ENCODE results near the gene GINM1.

GINM1 gene, protein sequence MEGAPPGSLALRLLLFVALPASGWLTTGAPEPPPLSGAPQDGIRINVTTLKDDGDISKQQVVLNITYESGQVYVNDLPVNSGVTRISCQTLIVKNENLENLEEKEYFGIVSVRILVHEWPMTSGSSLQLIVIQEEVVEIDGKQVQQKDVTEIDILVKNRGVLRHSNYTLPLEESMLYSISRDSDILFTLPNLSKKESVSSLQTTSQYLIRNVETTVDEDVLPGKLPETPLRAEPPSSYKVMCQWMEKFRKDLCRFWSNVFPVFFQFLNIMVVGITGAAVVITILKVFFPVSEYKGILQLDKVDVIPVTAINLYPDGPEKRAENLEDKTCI

DNA sequence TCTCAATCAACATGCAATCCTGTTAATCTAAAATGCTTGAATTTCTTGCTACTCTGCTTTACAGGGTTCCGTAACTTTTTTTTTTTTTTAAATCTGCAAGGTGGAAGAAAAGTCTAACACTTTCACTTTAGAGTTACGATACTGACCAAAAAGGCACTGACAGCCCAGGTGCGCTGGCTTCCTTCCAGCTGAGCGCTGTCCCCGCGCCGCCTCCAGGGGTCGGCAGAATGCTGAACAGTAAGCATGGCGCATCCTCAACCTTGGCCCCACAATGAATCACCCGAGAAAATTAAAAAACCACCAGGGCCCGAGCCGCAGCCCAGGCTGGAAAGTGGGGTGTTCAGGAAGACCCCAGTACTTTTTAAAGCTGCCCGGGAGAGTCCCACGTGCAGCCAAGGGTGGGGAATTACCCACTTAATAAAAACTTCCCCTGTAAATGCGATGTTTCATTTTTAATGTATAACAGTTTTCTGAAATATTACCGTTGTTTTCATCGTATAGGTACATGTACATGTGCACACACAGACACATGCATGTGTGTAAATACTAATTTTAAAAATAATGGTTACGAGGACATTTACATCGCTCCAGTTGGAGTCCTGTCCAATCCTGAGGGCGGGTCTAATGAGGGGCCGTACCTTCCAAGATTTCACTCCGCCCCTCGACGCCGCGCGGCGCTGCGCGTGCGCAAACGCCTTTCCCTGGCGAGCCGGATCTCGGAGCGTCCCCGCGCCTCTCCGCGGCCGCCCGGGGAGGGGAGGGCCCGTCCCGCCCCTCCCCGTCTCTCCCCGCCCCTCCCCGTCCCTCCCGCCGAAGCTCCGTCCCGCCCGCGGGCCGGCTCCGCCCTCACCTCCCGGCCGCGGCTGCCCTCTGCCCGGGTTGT lies at the start of gene GINM1:
GINM1 (plus strand) TSS at position 849 of the 883 bp plus-strand sequence. CDS start 40 bp downstream, outside the sequence.
- TF ChIP-seq, protein P1, sequence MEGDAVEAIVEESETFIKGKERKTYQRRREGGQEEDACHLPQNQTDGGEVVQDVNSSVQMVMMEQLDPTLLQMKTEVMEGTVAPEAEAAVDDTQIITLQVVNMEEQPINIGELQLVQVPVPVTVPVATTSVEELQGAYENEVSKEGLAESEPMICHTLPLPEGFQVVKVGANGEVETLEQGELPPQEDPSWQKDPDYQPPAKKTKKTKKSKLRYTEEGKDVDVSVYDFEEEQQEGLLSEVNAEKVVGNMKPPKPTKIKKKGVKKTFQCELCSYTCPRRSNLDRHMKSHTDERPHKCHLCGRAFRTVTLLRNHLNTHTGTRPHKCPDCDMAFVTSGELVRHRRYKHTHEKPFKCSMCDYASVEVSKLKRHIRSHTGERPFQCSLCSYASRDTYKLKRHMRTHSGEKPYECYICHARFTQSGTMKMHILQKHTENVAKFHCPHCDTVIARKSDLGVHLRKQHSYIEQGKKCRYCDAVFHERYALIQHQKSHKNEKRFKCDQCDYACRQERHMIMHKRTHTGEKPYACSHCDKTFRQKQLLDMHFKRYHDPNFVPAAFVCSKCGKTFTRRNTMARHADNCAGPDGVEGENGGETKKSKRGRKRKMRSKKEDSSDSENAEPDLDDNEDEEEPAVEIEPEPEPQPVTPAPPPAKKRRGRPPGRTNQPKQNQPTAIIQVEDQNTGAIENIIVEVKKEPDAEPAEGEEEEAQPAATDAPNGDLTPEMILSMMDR (IDR thresholded peaks at IDR 0.05; ENCODE audit: control extremely low read depth, extremely low read depth, low read depth, missing control alignments) = peak; percentile 89
- DNase-seq (ENCODE audit: extremely low spot score) = peak; percentile 99
- ChIA-PET POLR2A (interaction anchor here (0.6 to 1.2 kb wide), 5 partner anchors 10 to 360 kb away, joined by 3 to 7 read pairs (median 3); no protein-coding TSS in a partner anchor), CTCF (interaction anchor here (1.1 to 4.9 kb wide), 8 partner anchors 15 to 537 kb away, joined by 3 to 52 read pairs (median 4); partner anchors contain the start of gene PPIL4)

DNA sequence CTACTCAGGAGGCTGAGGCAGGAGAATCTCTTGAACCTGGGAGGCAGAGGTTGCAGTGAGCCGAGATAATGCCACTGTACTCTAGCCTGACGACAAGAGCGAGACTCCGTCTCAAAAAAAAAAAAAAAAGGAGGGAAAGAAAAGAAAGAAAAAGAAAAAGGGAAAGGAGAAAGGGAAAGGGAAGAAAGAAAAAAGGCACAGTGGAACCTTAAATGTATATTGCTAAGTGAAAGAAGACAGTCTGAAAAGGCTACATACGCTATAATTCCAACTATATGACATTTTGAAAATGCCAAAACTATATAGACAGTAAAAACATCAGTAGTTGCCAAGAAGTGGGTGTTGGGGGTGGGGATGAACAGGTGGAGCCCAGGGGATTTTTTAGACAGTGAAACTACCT lies 36.5 kb upstream of the GINM1 start:
- DNase-seq (ENCODE audit: extremely low spot score) = no peak
- ChIA-PET POLR2A (no interaction called here), CTCF (interaction anchor here (4.7 kb wide), 1 partner anchor 14 kb away, joined by 47 read pairs; no protein-coding TSS in a partner anchor)
- TF ChIP-seq, protein P1 (IDR thresholded peaks at IDR 0.05; ENCODE audit: control extremely low read depth, extremely low read depth, low read depth, missing control alignments) = no peak

DNA sequence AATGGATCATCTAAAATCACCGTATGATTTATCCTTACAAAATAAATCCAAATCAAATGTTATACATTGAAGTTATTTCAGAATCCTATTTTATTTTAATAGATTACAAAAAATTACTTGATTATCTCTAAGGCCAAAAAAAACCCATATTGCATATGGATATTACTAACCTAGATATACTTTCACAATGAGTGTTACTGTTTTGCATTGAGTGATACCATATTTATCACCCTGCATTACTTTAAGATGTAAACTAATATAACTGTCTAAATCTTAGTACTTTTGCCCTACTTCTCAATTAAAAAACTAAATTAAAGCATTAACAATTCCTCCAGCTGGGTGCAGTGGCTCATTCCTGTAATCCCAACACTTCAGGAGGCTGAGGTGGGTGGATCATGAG lies 31.4 kb upstream of the GINM1 start:
- no peak for DNase-seq (ENCODE audit: extremely low spot score)
- ChIA-PET POLR2A (interaction anchor here (0.6 kb wide), 1 partner anchor 113 kb away, joined by 6 read pairs; no protein-coding TSS in a partner anchor), CTCF (interaction anchor here (1.2 kb wide), 1 partner anchor 18 kb away, joined by 4 read pairs; no protein-coding TSS in a partner anchor)
- TF ChIP-seq, protein P1 (IDR thresholded peaks at IDR 0.05; ENCODE audit: control extremely low read depth, extremely low read depth, low read depth, missing control alignments) = no peak

DNA sequence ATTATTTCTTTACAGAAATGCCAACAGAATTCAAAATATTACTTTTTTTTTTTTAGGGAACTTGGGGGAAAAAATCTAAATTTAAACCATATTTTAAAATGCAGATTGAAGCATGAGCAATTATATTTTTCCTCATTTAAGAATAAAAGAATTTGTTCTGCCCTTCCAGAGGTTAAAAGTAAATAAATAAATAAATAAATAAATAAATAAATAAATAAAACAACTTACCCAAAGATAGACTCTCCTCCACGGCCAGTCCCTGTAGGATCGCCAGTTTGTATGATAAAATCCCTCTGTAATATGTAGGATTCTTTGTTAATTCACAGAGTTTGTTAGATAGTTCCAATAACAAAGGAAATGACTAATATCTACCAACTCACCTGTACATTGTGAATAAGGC lies 25.0 kb upstream of the GINM1 start:
- TF ChIP-seq, protein P1 (IDR thresholded peaks at IDR 0.05; ENCODE audit: control extremely low read depth, extremely low read depth, low read depth, missing control alignments) = no peak
- DNase-seq (ENCODE audit: extremely low spot score) = no peak
- POLR2A ChIA-PET = no interaction called here
- CTCF ChIA-PET = no interaction called here

DNA sequence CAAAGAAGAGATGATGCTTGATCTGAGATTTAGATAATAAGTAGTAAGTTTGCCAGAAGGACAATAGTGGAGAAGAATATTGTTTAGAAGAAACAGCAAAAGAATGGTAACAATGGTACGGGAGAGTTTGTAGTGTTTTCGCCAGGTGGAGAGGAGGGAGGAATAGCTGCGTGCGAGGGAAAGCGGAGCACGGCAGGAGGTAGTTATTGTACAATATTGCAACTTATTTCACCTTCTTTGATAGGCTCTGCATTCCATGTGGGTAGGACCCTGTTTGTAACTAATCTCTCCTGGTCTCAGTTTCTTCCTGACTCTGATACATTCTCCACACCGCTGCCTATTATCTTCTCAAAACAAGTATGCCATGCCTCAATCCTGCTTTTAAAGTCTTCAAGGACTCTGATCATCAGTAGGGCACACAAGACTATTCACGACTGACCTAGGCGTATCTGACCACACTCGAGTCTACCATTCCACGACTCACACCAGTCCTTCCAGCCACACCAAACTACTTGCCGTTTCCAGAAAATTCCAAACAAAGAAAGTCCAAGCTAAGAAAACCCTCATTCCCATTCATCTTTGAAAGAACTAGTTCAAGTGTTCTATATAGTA lies 21.4 kb upstream of the GINM1 start:
- POLR2A ChIA-PET = interaction anchor here (0.9 kb wide), 1 partner anchor 512 kb away, joined by 3 read pairs; no protein-coding TSS in a partner anchor
- no peak for DNase-seq (ENCODE audit: extremely low spot score)
- TF ChIP-seq, protein P1 (IDR thresholded peaks at IDR 0.05; ENCODE audit: control extremely low read depth, extremely low read depth, low read depth, missing control alignments) = no peak
- CTCF ChIA-PET = interaction anchor here (1.1 to 4.4 kb wide), 6 partner anchors 9 to 61 kb away, joined by 3 to 52 read pairs (median 9); partner anchors contain the start of gene GINM1

Data from GM10248 (cell line).